Measurements from ENCODE around the gene STAMBP.
"Not testable (repeated sequence)": the region's sequence is repeated elsewhere in the genome, so short reads cannot be mapped to it uniquely, and the experiment has no call there.

The STAMBP gene

GRCh38 chr2:73885406-73885805 lies 56.6 kb downstream of the STAMBP start:
- no peak for DNase-seq

GRCh38 chr2:73886357-73886756 lies 57.6 kb downstream of the STAMBP start:
- DNase-seq, result no peak

GRCh38 chr2:73887596-73888353 lies 59.0 kb downstream of the STAMBP start:
- not testable (repeated sequence) for DNase-seq

GRCh38 chr2:73888388-73888787 lies 59.6 kb downstream of the STAMBP start:
- no peak for DNase-seq

- no peak for DNase-seq
Measured at GRCh38 chr2:73889206-73889605, 60.4 kb downstream of the STAMBP start.

GRCh38 chr2:73890301-73891092 lies 61.7 kb downstream of the STAMBP start:
- DNase-seq, result no peak

- DNase-seq, result no peak
Measured at GRCh38 chr2:73891276-73891901, 62.6 kb downstream of the STAMBP start.

GRCh38 chr2:73892631-73893329 lies 64.0 kb downstream of the STAMBP start, which contains the start of gene ACTG2:
Gene ACTG2 (plus strand): TSS chr2:73893008. CDS start chr2:73901312, 8,304 bp downstream.
- DNase-seq, result no peak

GRCh38 chr2:73893764-73894474 lies 65.2 kb downstream of the STAMBP start:
- no peak for DNase-seq

GRCh38 chr2:73894475-73894850 lies 65.7 kb downstream of the STAMBP start:
- no peak for DNase-seq

GRCh38 chr2:73894877-73895276 lies 66.1 kb downstream of the STAMBP start:
- DNase-seq, result no peak

GRCh38 chr2:73895473-73895872 lies 66.7 kb downstream of the STAMBP start:
- DNase-seq, result no peak

GRCh38 chr2:73896362-73897239 lies 67.8 kb downstream of the STAMBP start:
- no peak for DNase-seq

GRCh38 chr2:73897240-73897583 lies 68.5 kb downstream of the STAMBP start:
- no peak for DNase-seq

GRCh38 chr2:73897934-73898333 lies 69.2 kb downstream of the STAMBP start:
- no peak for DNase-seq

GRCh38 chr2:73899801-73900336 lies 71.1 kb downstream of the STAMBP start:
- DNase-seq, result no peak

GRCh38 chr2:73901143-73901542 lies 72.4 kb downstream of the STAMBP start:
- no peak for DNase-seq

GRCh38 chr2:73902284-73902683 lies 73.5 kb downstream of the STAMBP start:
- DNase-seq, result no peak

- DNase-seq, result no peak
Measured at GRCh38 chr2:73903313-73903712, 74.6 kb downstream of the STAMBP start.

All from amygdala (tissue), 56 donors.